Measurements from ENCODE around the gene DDX6. TPM values are rescaled to one million over a fixed set of nuclear protein-coding genes. Genes with fewer than 3 reads are reported as not detected.

DDX6 gene
- total and polyA plus RNA-seq, 9 of the 15 experiments (the other 6 are each of a cell fraction or from before 2014, with no cell fraction given): 10.0 to 102 (median 58.2) TPM

- TF ChIP-seq ZNF318 (IDR thresholded peaks at IDR 0.05; ENCODE audit: borderline replicate concordance in 1 of 2, low read depth in 1 of 2) (no peak), MTA3 (IDR thresholded peaks at IDR 0.05; ENCODE audit: borderline replicate concordance) (no peak), SMAD1 (IDR thresholded peaks at IDR 0.05; ENCODE audit: low read depth, low read length, partially characterized antibody) (no peak), TAF1 (IDR thresholded peaks at IDR 0.05; ENCODE audit: control insufficient read depth, extremely low read depth, insufficient read depth, low read length, severe bottlenecking) (peak; percentile 64), SAP30 (IDR thresholded peaks at IDR 0.05; ENCODE audit: borderline replicate concordance, insufficient read depth, low read depth, low read length, poor library complexity, severe bottlenecking) (peak; percentile 63), CBX3 (IDR thresholded peaks at IDR 0.05; ENCODE audit: borderline replicate concordance in 1 of 2, low read length in 2 of 2) (no peak), U2AF1 (optimal IDR thresholded peaks at IDR 0.05; ENCODE audit: low read depth, low read length) (no peak), ZNF830 (CRISPR knock-in tag; IDR thresholded peaks at IDR 0.05) (peak; percentile 30; the same call in 1 of the 2 replicates), HMGXB4 (CRISPR knock-in tag; IDR thresholded peaks at IDR 0.05) (peak; percentile 20; the same call in 1 of the 2 replicates), MYBL2 (IDR thresholded peaks at IDR 0.05; ENCODE audit: low read depth) (no peak), MYBL2 (CRISPR knock-in tag; IDR thresholded peaks at IDR 0.05; ENCODE audit: borderline replicate concordance) (no peak), TBP (optimal IDR thresholded peaks at IDR 0.05; ENCODE audit: low read depth, low read length) (peak; percentile 45), HDGF (IDR thresholded peaks at IDR 0.05) (peak; percentile 65; the same call in 1 of the 2 replicates)
- TF ChIP-seq, protein P1, sequence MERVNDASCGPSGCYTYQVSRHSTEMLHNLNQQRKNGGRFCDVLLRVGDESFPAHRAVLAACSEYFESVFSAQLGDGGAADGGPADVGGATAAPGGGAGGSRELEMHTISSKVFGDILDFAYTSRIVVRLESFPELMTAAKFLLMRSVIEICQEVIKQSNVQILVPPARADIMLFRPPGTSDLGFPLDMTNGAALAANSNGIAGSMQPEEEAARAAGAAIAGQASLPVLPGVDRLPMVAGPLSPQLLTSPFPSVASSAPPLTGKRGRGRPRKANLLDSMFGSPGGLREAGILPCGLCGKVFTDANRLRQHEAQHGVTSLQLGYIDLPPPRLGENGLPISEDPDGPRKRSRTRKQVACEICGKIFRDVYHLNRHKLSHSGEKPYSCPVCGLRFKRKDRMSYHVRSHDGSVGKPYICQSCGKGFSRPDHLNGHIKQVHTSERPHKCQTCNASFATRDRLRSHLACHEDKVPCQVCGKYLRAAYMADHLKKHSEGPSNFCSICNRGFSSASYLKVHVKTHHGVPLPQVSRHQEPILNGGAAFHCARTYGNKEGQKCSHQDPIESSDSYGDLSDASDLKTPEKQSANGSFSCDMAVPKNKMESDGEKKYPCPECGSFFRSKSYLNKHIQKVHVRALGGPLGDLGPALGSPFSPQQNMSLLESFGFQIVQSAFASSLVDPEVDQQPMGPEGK (CRISPR knock-in tag; IDR thresholded peaks at IDR 0.05; ENCODE audit: borderline replicate concordance): no peak
These were observed 430 bp downstream of the DDX6 start (continued) for GRCh38 chr11:118790357-118791110.

Measured in K562 (cell line).